HEK293 (cell line): ENCODE results near the gene IQCE.

Experiments used
- CTCF ChIA-PET: fragments of 350-600 bp; formaldehyde crosslinking; extraction: SDS; loops from one replicate; lab custom pipeline; 2021; ENCODE audit warnings: antibody characterized with exemption; lab: Yijun Ruan, JAX
- POLR2A ChIA-PET: fragments of 300-600 bp; formaldehyde crosslinking; extraction: SDS; loops from one replicate; lab custom pipeline; 2020; ENCODE audit warnings: antibody characterized with exemption, inconsistent platforms; lab: Yijun Ruan, JAX
- H3K27ac ChIP-seq: fragments of 200-500 bp; sonication (Bioruptor generic); 2 replicates; pipeline ENCODE4 v1.5.1; 2014; ENCODE audit warnings: low read depth, low read length, control low read depth, inconsistent platforms; ENCODE audit errors: extremely low read depth
- H3K36me3 ChIP-seq, 2 experiments: fragments of 200-500 bp in 1 of 2; sonication (Bioruptor generic) in 1 of 2; 1 replicate in 1 of 2; 2 replicates in 1 of 2; pipeline ENCODE4 v1.5.1; 2014 to 2017; ENCODE audit warnings: inconsistent platforms in 2 of 2, low read length in 2 of 2; ENCODE audit not compliant: control insufficient read depth in 2 of 2, insufficient read depth in 1 of 2
- H3K4me1 ChIP-seq: fragments of 200-500 bp; sonication (Bioruptor generic); 2 replicates; pipeline ENCODE4 v1.5.1; 2014; ENCODE audit warnings: mild to moderate bottlenecking, low read length, inconsistent platforms; ENCODE audit not compliant: control insufficient read depth, insufficient read depth
- H3K4me3 ChIP-seq: 2 replicates; pipeline ENCODE4 v1.5.1; 2011; ENCODE audit warnings: low read depth, mild to moderate bottlenecking, control low read depth, low read length, moderate library complexity
- H3K9me3 ChIP-seq: fragments of 200-500 bp; sonication (Bioruptor generic); 2 replicates; pipeline ENCODE4 v1.5.1; 2014; ENCODE audit warnings: low read depth, low read length, inconsistent platforms; ENCODE audit not compliant: control insufficient read depth, insufficient read depth
- ATF2 ChIP-seq: fragments of 450-650 bp; formaldehyde crosslinking; IDR thresholded peaks from 2 replicates; pipeline ENCODE4 v1.5.1; 2016; ENCODE audit warnings: missing biosample characterization, missing genetic modification characterization, low read depth
- EGR2 ChIP-seq: fragments of 450-650 bp; formaldehyde crosslinking; IDR thresholded peaks from 2 replicates; pipeline ENCODE4 v1.5.1; 2016; ENCODE audit warnings: low read depth, missing biosample characterization, missing genetic modification characterization
- GLIS2 ChIP-seq: fragments of 450-650 bp; formaldehyde crosslinking; IDR thresholded peaks from 2 replicates; pipeline ENCODE4 v1.5.1; 2016; ENCODE audit warnings: missing biosample characterization, missing genetic modification characterization
- HOXC10 ChIP-seq: sonication (generic); formaldehyde crosslinking; IDR thresholded peaks from 2 replicates; pipeline ENCODE4 v1.8.1; 2023; ENCODE audit warnings: mild to moderate bottlenecking, missing genetic modification reagents
- HOXD13 ChIP-seq: sonication (generic); formaldehyde crosslinking; IDR thresholded peaks from 2 replicates; pipeline ENCODE4 v1.8.0; 2022; ENCODE audit warnings: missing genetic modification reagents, borderline replicate concordance
- INSM2 ChIP-seq: fragments of 450-650 bp; formaldehyde crosslinking; IDR thresholded peaks from 2 replicates; pipeline ENCODE4 v1.5.1; 2016; ENCODE audit warnings: missing biosample characterization, missing genetic modification characterization
- KLF17 ChIP-seq: fragments of 450-650 bp; formaldehyde crosslinking; IDR thresholded peaks from 2 replicates; pipeline ENCODE4 v1.5.1; 2016; ENCODE audit warnings: missing biosample characterization, missing genetic modification characterization
- KLF7 ChIP-seq: fragments of 450-650 bp; formaldehyde crosslinking; IDR thresholded peaks from 2 replicates; pipeline ENCODE4 v1.5.1; 2016; ENCODE audit warnings: missing biosample characterization, missing genetic modification characterization, borderline replicate concordance
- SCRT1 ChIP-seq: fragments of 450-650 bp; formaldehyde crosslinking; IDR thresholded peaks from 2 replicates; pipeline ENCODE4 v1.5.1; 2016; ENCODE audit warnings: missing biosample characterization, missing genetic modification characterization, borderline replicate concordance
- TRIM28 ChIP-seq: IDR thresholded peaks from 2 replicates; pipeline ENCODE4 v1.6.1; 2011; ENCODE audit warnings: low read length, control low read depth, borderline replicate concordance
- ZFHX2 ChIP-seq: fragments of 450-650 bp; formaldehyde crosslinking; conservative IDR thresholded peaks from 2 replicates; pipeline ENCODE4 v1.5.1; 2016; ENCODE audit warnings: missing biosample characterization, missing genetic modification characterization
- ZIC2 ChIP-seq: fragments of 450-650 bp; formaldehyde crosslinking; IDR thresholded peaks from 2 replicates; pipeline ENCODE4 v1.5.1; 2016; ENCODE audit warnings: missing biosample characterization, missing genetic modification characterization
- ZNF292 ChIP-seq: fragments of 450-650 bp; formaldehyde crosslinking; IDR thresholded peaks from 2 replicates; pipeline ENCODE4 v1.5.1; 2016; ENCODE audit warnings: low read depth, missing biosample characterization, missing genetic modification characterization, borderline replicate concordance
- ZNF311 ChIP-seq: fragments of 450-650 bp; formaldehyde crosslinking; IDR thresholded peaks from 2 replicates; pipeline ENCODE4 v1.5.1; 2017; ENCODE audit warnings: missing biosample characterization, missing genetic modification characterization, borderline replicate concordance
- ZNF362 ChIP-seq: fragments of 450-650 bp; formaldehyde crosslinking; IDR thresholded peaks from 2 replicates; pipeline ENCODE4 v1.5.1; 2016; ENCODE audit warnings: missing biosample characterization, missing genetic modification characterization
- ZNF518A ChIP-seq: fragments of 450-650 bp; formaldehyde crosslinking; conservative IDR thresholded peaks from 2 replicates; pipeline ENCODE4 v1.5.1; 2016; ENCODE audit warnings: low read depth, missing biosample characterization, missing genetic modification characterization
- ZNF544 ChIP-seq: fragments of 450-650 bp; formaldehyde crosslinking; IDR thresholded peaks from 2 replicates; pipeline ENCODE4 v1.5.0; 2017; ENCODE audit warnings: missing biosample characterization, missing genetic modification characterization
- ZNF629 ChIP-seq: fragments of 450-650 bp; formaldehyde crosslinking; IDR thresholded peaks from 2 replicates; pipeline ENCODE4 v1.5.1; 2017; ENCODE audit warnings: missing biosample characterization, missing genetic modification characterization
- ZNF707 ChIP-seq: fragments of 450-650 bp; formaldehyde crosslinking; IDR thresholded peaks from 2 replicates; pipeline ENCODE4 v1.5.1; 2016; ENCODE audit warnings: missing biosample characterization, missing genetic modification characterization

The IQCE gene

GRCh38 chr7:2586326-2587020 lies 27.7 kb downstream of the IQCE start:
- Histone ChIP-seq H3K36me3 (peaks cover 0 to 48% of the 10 kb centered on the region in 2 experiments; a peak in 2 of 3 replicates), H3K4me3 (no peak overlapping the region), H3K27ac (no peak overlapping the region), H3K4me1 (no peaks in the 10 kb centered on the region), H3K9me3 (no peaks in the 10 kb centered on the region)
- TF ChIP-seq GLIS2 (tag by site-specific recombination) (0 out of 2 replicates have a peak, but pooled peaks have one; percentile 8), ZNF292 (tag by site-specific recombination) (no peak)
- ChIA-PET CTCF (interaction anchor here (1.2 kb wide), 1 partner anchor 84 kb away, joined by 3 read pairs; no protein-coding TSS in a partner anchor), POLR2A (no interaction called here)

GRCh38 chr7:2587134-2587533 lies 28.4 kb downstream of the IQCE start:
- Histone ChIP-seq H3K27ac (no peak overlapping the region), H3K4me1 (no peaks in the 10 kb centered on the region), H3K4me3 (no peak overlapping the region), H3K36me3 (peaks cover 0 to 50% of the 10 kb centered on the region in 2 experiments; a peak in 2 of 3 replicates), H3K9me3 (no peaks in the 10 kb centered on the region)
- TF ChIP-seq EGR2 (tag by site-specific recombination) (peak; percentile 57), INSM2 (tag by site-specific recombination) (no peak), ZFHX2 (tag by site-specific recombination) (peak; percentile 55), GLIS2 (tag by site-specific recombination) (peak; percentile 18; the same call in 1 of the 2 replicates), HOXD13 (CRISPR knock-in tag) (no peak), KLF17 (tag by site-specific recombination) (no peak)
- ChIA-PET CTCF (no interaction called here), POLR2A (no interaction called here)

- CTCF ChIA-PET, result no interaction called here
- no peak overlapping the region for H3K4me3 ChIP-seq
- no peaks in the 10 kb centered on the region for H3K4me1 ChIP-seq
- H3K27ac ChIP-seq, result no peak overlapping the region
- H3K9me3 ChIP-seq, result no peaks in the 10 kb centered on the region
- POLR2A ChIA-PET, result no interaction called here
- H3K36me3 ChIP-seq, result peaks cover 0 to 56% of the 10 kb centered on the region in 2 experiments; a peak in 2 of 3 replicates
- TF ChIP-seq HOXC10 (CRISPR knock-in tag) (no peak), TRIM28 (no peak), KLF7 (no peak), ZNF544 (tag by site-specific recombination) (no peak), ZNF362 (tag by site-specific recombination) (no peak), SCRT1 (tag by site-specific recombination) (no peak), ZIC2 (no peak), ATF2 (tag by site-specific recombination) (no peak), ZNF518A (tag by site-specific recombination) (no peak), ZNF629 (tag by site-specific recombination) (no peak), ZNF707 (tag by site-specific recombination) (no peak), ZNF311 (tag by site-specific recombination) (no peak)
Measured at GRCh38 chr7:2587778-2588177, 29.0 kb downstream of the IQCE start.
